T-helper 1 cell treated with Interleukin-12 subunit alpha and Interleukin-12 subunit beta and Interleukin-4 antibody, amounts not matched to agents 30 ng/mL and 1 ng/mL, for 36 hours (primary cell): ENCODE data around the gene SERPINE1. TPM values are rescaled to one million over a fixed set of nuclear protein-coding genes. Genes with fewer than 3 reads are reported as not detected.
"Not testable (repeated sequence)": the region's sequence is repeated elsewhere in the genome, so short reads cannot be mapped to it uniquely, and the experiment has no call there.

Experiments used
- intact Hi-C: fragments of 100-400 bp; cut with micrococcal nuclease; formaldehyde crosslinking; loops from one replicate; pipeline ENCODE4 v1.15.1; 2024
- total RNA-seq: library from RNA; stranded (reverse); gene quantifications from 2 replicates; pipeline ENCODE4 v1.2.3, GENCODE V29; 2022

SERPINE1 gene
- total RNA-seq, 1 donor from 2014 or later = not detected

DNA sequence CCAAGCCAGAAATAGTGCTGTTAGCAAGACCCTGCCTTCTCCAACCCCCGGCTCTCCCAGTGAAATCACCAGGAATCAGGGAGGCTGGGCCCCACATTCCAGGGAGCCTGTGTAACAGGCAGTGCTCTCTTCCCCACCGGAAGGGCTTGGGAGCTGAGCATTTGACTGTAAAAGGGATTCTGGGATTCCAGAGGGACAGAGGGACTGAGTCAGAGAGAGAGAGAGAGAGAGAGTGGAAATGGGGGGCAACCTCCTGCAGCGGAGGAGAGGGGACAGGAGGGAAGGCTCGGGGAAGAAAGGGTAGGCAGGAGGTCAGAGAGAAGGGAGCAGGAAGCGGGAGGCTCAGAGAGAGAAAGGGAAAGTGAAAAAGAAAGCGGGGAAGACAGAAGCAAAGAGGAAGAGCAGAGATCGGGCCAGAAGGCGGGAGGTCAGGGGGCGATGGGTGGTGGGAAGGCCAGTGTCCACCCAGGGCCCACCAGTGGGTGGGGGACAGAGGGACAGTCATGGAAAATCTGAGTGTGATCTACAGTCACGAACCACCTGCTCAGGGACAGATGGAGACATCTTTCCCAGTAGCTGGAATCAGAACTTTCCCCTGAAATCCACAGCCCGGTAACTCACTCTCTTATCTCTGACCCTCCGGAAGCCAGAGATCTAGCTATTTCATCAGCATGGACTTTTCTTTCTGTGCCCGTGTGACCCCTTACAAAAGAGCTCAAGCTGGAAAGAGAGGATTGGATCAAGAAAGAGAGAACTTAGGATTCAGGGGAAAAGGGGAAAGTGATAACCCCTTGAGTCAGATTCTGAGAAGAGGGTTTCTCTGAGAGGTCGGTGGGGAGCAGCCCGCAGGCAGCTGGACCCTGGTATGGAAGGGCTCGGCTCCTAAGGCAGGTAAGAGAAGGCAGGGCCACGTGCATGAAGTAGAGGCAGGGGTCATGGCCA, 4.6 kb upstream of the SERPINE1 start:
- intact Hi-C loops = no loop called here

- intact Hi-C loops = no loop called here
Measured at GRCh38 chr7:101122933-101123702, 3.8 kb upstream of the SERPINE1 start.

DNA sequence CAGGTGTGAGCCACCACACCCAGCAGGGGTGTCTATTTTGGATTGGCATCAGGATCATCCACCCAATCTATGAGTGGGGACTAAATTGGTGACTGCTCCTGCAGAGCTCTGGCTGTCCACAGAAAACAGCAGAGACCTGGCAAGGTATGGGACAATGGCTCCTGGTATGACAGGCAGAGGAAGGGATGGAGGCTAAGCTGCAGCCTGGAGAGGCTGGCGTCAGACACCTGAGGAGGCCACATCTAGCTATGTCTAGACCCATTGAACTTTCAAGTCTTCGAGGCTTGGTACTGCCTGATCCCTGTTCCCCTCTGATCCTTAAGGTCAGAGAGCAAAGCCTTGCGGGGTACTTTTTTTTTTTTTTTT, 3.2 kb upstream of the SERPINE1 start:
- intact Hi-C loops = loop anchor here (1.0 kb wide), 1 partner anchor 38 kb away; the partner anchor contains the start of gene TRIM56

- intact Hi-C loops = loop anchor here (1.0 kb wide), 1 partner anchor 39 kb away; the partner anchor contains the start of gene TRIM56
Measured at GRCh38 chr7:101124376-101125056, 2.4 kb upstream of the SERPINE1 start.

GRCh38 chr7:101125989-101126650, 784 bp upstream of the SERPINE1 start:
- intact Hi-C loops = no loop called here

- intact Hi-C loops = no loop called here
Measured at GRCh38 chr7:101127460-101128039, 646 bp downstream of the SERPINE1 start.

GRCh38 chr7:101128040-101128834, 1.3 kb downstream of the SERPINE1 start:
- intact Hi-C loops = no loop called here

DNA sequence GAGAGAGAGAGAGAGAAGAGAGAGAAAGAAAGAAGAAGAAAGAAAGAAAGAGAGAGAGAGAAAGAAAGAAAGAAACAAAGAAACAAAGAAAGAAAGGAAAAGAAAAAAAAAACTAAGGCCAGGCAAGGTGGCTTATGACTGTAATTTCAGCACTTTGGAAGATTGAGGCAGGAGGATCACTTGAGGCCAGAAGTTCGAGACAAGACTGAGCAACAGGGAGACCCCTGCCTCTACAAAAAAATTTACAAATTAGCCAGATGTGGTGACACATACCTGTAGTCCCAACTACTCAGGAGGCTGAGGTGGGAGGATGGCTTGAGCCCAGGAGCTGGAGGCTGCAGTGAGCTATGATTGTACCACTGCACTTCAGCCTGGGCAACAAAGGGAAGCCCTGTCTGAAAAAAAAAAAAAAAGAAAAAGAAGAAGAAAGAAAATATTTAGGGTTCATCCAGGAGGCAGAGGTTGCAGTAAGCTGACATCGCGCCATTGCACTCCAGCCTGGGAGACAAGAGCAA, 2.8 kb downstream of the SERPINE1 start:
- intact Hi-C loops = no loop called here

DNA sequence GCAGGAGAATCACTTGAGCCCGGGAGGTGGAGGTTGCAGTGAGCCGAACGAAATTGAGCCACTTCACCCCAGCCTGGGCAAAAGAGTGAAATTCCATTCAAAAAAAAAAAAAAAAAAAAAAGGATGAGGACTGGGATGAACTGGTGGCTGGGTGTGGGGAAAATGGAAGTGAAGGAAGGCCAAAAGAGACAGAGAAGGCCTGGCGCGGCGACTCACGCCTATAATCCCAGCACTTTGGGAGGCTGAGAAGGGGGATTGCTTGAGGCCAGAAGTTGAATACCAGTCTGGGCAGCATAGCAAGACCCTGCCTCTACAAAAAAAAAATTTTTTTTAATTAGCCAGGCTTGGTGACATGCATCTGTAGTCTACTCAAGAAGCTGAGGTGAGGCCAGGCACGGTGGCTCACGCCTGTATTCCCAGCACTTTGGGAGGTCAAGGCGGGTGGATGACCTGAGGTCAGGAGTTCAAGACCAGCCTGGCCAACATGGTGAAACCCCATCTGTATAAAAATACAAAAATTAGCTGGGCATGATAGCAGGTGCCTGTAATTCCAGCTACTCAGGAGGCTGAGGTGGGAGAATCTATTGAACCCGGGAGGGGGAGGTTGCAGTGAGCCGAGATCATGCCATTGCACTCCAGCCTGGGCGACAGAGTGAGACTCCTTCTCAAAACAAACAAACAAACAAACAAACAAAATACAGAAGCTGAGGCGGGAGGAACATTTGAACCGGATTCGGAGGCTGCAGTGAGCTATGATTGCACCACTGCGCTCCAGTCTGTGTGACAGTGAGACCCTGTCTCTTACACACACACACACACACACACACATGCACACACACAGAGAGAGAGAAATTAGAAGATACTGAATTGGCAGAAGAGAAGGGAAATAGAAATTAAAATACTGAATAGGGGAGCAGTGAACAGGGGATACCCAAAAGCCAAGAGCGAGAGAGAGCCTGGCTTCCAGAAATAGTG, 6.0 kb downstream of the SERPINE1 start:
- intact Hi-C loops = not testable (repeated sequence)

DNA sequence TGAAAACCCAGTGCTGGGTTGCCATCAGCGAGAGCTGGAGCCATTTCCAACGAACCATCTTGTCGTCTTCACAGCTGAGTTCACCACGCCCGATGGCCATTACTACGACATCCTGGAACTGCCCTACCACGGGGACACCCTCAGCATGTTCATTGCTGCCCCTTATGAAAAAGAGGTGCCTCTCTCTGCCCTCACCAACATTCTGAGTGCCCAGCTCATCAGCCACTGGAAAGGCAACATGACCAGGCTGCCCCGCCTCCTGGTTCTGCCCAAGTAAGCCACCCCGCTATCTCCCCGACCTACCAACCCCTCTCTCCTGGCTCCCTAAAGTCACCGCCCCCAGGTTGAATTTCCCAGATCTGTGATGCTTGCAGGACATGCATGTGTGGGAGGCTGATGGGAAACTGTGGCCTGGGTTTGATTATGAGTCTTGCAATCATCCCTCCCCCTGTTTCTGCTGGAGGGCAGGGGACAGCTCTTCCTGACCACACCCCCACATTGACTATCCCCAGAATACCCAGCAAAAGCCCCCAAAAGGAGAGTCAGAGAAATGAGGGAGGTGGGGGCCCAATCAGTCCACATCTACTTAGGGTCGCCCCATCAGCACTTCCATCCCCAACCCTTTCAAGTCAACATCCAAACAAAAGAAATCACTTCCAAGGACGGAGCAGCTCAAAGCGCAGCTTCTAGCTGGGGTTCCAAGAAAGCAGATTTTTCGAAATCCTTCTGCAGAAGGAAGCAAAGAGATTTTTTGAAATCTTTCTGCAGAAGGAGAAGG, 6.9 kb downstream of the SERPINE1 start:
- intact Hi-C loops = no loop called here

- intact Hi-C loops = no loop called here
Measured at GRCh38 chr7:101134399-101134980, 7.6 kb downstream of the SERPINE1 start.

DNA sequence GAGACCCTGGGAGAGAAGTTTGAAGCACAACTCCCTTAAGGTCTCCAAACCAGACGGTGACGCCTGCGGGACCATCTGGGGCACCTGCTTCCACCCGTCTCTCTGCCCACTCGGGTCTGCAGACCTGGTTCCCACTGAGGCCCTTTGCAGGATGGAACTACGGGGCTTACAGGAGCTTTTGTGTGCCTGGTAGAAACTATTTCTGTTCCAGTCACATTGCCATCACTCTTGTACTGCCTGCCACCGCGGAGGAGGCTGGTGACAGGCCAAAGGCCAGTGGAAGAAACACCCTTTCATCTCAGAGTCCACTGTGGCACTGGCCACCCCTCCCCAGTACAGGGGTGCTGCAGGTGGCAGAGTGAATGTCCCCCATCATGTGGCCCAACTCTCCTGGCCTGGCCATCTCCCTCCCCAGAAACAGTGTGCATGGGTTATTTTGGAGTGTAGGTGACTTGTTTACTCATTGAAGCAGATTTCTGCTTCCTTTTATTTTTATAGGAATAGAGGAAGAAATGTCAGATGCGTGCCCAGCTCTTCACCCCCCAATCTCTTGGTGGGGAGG, 10.8 kb downstream of the SERPINE1 start:
- intact Hi-C loops = loop anchor here (1.0 kb wide), 2 partner anchors 17 to 52 kb away; partner anchors contain the start of genes AP1S1 and TRIM56

DNA sequence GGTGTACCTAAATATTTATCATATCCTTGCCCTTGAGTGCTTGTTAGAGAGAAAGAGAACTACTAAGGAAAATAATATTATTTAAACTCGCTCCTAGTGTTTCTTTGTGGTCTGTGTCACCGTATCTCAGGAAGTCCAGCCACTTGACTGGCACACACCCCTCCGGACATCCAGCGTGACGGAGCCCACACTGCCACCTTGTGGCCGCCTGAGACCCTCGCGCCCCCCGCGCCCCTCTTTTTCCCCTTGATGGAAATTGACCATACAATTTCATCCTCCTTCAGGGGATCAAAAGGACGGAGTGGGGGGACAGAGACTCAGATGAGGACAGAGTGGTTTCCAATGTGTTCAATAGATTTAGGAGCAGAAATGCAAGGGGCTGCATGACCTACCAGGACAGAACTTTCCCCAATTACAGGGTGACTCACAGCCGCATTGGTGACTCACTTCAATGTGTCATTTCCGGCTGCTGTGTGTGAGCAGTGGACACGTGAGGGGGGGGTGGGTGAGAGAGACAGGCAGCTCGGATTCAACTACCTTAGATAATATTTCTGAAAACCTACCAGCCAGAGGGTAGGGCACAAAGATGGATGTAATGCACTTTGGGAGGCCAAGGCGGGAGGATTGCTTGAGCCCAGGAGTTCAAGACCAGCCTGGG, 11.4 kb downstream of the SERPINE1 start:
- intact Hi-C loops = loop anchor here (1.0 kb wide), 2 partner anchors 16 to 53 kb away; partner anchors contain the start of genes AP1S1 and TRIM56

GRCh38 chr7:101140339-101140699, 13.4 kb downstream of the SERPINE1 start:
- intact Hi-C loops = no loop called here

DNA sequence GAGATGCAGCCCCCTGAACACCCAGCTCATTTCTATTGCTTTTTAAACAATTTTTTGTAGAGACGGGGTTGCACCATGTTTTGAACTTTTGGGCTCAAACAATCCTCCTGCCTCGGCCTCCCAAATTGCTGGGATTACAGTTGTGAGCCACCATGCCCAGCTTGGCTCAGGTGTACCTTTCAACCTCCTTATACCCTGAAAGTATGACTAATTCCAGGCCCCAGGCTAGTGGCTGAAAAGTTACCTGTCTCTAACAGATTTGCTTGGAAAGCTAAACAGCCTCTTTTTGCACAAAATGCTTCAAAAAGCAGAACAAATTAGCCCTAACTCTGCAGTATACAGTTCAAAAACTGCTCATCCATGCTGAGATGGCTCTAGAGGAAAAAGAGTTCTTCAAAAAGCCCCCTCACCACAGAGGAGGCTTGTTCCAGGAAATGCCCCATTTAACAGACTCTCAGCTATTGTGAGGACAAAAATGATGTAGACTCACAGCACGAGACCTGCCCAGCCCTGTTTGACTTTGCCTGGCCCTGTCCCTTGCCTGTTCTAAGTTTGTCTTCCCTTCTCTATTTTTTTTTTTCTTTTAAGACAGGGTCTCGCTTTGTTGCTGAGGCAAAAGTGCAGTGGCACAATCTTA, 14.0 kb downstream of the SERPINE1 start:
- intact Hi-C loops = no loop called here
